Mucosa of stomach (tissue), 1 donor: ENCODE results near the gene PCDHGA6.
"Not testable (repeated sequence)": the region's sequence is repeated elsewhere in the genome, so short reads cannot be mapped to it uniquely, and the experiment has no call there.

Source experiments
- H3K27me3 ChIP-seq: one replicate; pipeline ENCODE4 v1.7.0; 2013; ENCODE audit warnings: mild to moderate bottlenecking, low read length; ENCODE audit not compliant: control insufficient read depth, insufficient read depth
- H3K36me3 ChIP-seq: one replicate; pipeline ENCODE4 v1.7.0; 2013; ENCODE audit warnings: low read length; ENCODE audit not compliant: control insufficient read depth, insufficient read depth
- H3K4me1 ChIP-seq: one replicate; pipeline ENCODE4 v1.7.0; 2013; ENCODE audit warnings: mild to moderate bottlenecking, low read length; ENCODE audit not compliant: control insufficient read depth, insufficient read depth
- H3K4me3 ChIP-seq: one replicate; pipeline ENCODE4 v1.7.0; 2013; ENCODE audit warnings: low read length
- H3K9ac ChIP-seq: one replicate; pipeline ENCODE4 v1.7.0; 2013; ENCODE audit warnings: mild to moderate bottlenecking, low read length, moderate library complexity
- H3K9me3 ChIP-seq: one replicate; pipeline ENCODE4 v1.7.0; 2013; ENCODE audit warnings: mild to moderate bottlenecking, low read length, moderate library complexity; ENCODE audit not compliant: control insufficient read depth
- donor health status: Pancreatic carcinoma.

The PCDHGA6 gene

GRCh38 chr5:141363952-141364660 is 9.6 kb upstream of the PCDHGA6 start, which contains the start of gene PCDHGA5:
Gene PCDHGA5, plus strand, starts transcription at chr5:141364162. Its CDS starts 169 bp downstream, at chr5:141364331.
- no peaks in the 10 kb centered on the region for H3K4me1 ChIP-seq
- no peak within 1 kb of the TSS for H3K9ac ChIP-seq
- H3K9me3 ChIP-seq: peaks cover 27% of the 10 kb centered on the region
- H3K36me3 ChIP-seq: no peaks in the 10 kb centered on the region
- H3K27me3 ChIP-seq: peaks cover 36% of the 10 kb centered on the region
- H3K4me3 ChIP-seq: no peak within 1 kb of the TSS

- Histone ChIP-seq H3K27me3 (peaks cover 44% of the 10 kb centered on the region), H3K4me3 (no peak overlapping the region), H3K4me1 (no peaks in the 10 kb centered on the region), H3K36me3 (no peaks in the 10 kb centered on the region), H3K9me3 (peaks cover 26% of the 10 kb centered on the region), H3K9ac (no peak overlapping the region)
Observed at GRCh38 chr5:141366016-141366896, 7.4 kb upstream of the PCDHGA6 start.

- H3K27me3 ChIP-seq: peaks cover 37% of the 10 kb centered on the region
- H3K36me3 ChIP-seq: no peaks in the 10 kb centered on the region
- H3K9me3 ChIP-seq: peaks cover 25% of the 10 kb centered on the region
- H3K4me3 ChIP-seq: no peak within 1 kb of the TSS
- H3K9ac ChIP-seq: no peak within 1 kb of the TSS
- no peaks in the 10 kb centered on the region for H3K4me1 ChIP-seq
Observed at GRCh38 chr5:141369994-141370848, 3.5 kb upstream of the PCDHGA6 start, which contains the start of gene PCDHGB3. Gene PCDHGB3, plus strand, starts transcription at chr5:141370242. Its CDS starts 153 bp downstream, at chr5:141370395.

- Histone ChIP-seq H3K9me3 (peaks cover 18% of the 10 kb centered on the region), H3K4me3 (no peak overlapping the region), H3K9ac (no peak overlapping the region), H3K4me1 (no peaks in the 10 kb centered on the region), H3K36me3 (no peaks in the 10 kb centered on the region), H3K27me3 (peaks cover 24% of the 10 kb centered on the region)
Observed at GRCh38 chr5:141371572-141372475, 1.9 kb upstream of the PCDHGA6 start.

GRCh38 chr5:141374627-141375026 is 936 bp downstream of the PCDHGA6 start:
- Histone ChIP-seq H3K9ac (no peak overlapping the region), H3K27me3 (peaks cover 24% of the 10 kb centered on the region), H3K4me3 (no peak overlapping the region), H3K36me3 (no peaks in the 10 kb centered on the region), H3K4me1 (no peaks in the 10 kb centered on the region), H3K9me3 (peaks cover 18% of the 10 kb centered on the region)

GRCh38 chr5:141375444-141376155 is 1.9 kb downstream of the PCDHGA6 start:
- Histone ChIP-seq H3K27me3 (peaks cover 17% of the 10 kb centered on the region), H3K9me3 (peaks cover 18% of the 10 kb centered on the region)
- H3K9ac ChIP-seq, H3K36me3 ChIP-seq, H3K4me3 ChIP-seq, H3K4me1 ChIP-seq: not testable (repeated sequence)

- Histone ChIP-seq H3K4me3 (peak within 1 kb of the TSS; percentile 41), H3K9ac (no peak within 1 kb of the TSS), H3K36me3 (no peaks in the 10 kb centered on the region), H3K9me3 (peaks cover 15% of the 10 kb centered on the region), H3K4me1 (no peaks in the 10 kb centered on the region), H3K27me3 (peaks cover 15% of the 10 kb centered on the region)
Observed at GRCh38 chr5:141382469-141383294, 9.0 kb downstream of the PCDHGA6 start, which contains the start of gene PCDHGA7. Gene PCDHGA7, plus strand, starts transcription at chr5:141382742. Its CDS starts 158 bp downstream, at chr5:141382900.

- no peak overlapping the region for H3K4me3 ChIP-seq
Observed at GRCh38 chr5:141383345-141383744, 9.7 kb downstream of the PCDHGA6 start.

GRCh38 chr5:141384471-141385267 is 11.0 kb downstream of the PCDHGA6 start:
- H3K4me3 ChIP-seq: no peak overlapping the region
- peaks cover 23% of the 10 kb centered on the region for H3K9me3 ChIP-seq
- H3K4me1 ChIP-seq: no peaks in the 10 kb centered on the region
- H3K27me3 ChIP-seq: peaks cover 28% of the 10 kb centered on the region
- no peaks in the 10 kb centered on the region for H3K36me3 ChIP-seq
- no peak overlapping the region for H3K9ac ChIP-seq

More at GRCh38 chr5:141383345-141383744, 9.7 kb downstream of the PCDHGA6 start:
- no peak overlapping the region for H3K9ac ChIP-seq
- H3K36me3 ChIP-seq: no peaks in the 10 kb centered on the region
- no peaks in the 10 kb centered on the region for H3K4me1 ChIP-seq
- H3K27me3 ChIP-seq: peaks cover 17% of the 10 kb centered on the region
- H3K9me3 ChIP-seq: peaks cover 17% of the 10 kb centered on the region
